Measurements from ENCODE around the gene TBC1D22B. TPM values are rescaled to one million over a fixed set of nuclear protein-coding genes. Genes with fewer than 3 reads are reported as not detected.
A peak's percentile ranks its signal among the peaks of the same experiment; 100 is the strongest.

Gene TBC1D22B
- total and polyA plus RNA-seq, 9 of the 15 experiments (the other 6 are each of a cell fraction or from before 2014, with no cell fraction given) = 4.8 to 24.2 (median 13.5) TPM

GRCh38 chr6:37242429-37243052, 15.0 kb upstream of the TBC1D22B start (continued):
- TF ChIP-seq ZNF766 (CRISPR knock-in tag; conservative IDR thresholded peaks at IDR 0.05) (peak; percentile 37; the same call in 1 of the 2 replicates), CBFA2T2 (conservative IDR thresholded peaks at IDR 0.05) (peak; percentile 11; the same call in 1 of the 2 replicates), MBD2 (IDR thresholded peaks at IDR 0.05; ENCODE audit: borderline replicate concordance, low read depth) (0 out of 2 replicates have a peak, but pooled peaks have one; percentile 4), ARID2 (IDR thresholded peaks at IDR 0.05) (no peak), PTRF (tag; IDR thresholded peaks at IDR 0.05) (peak; percentile 59), ZNF785 (CRISPR knock-in tag; IDR thresholded peaks at IDR 0.05) (no peak), DMBX1 (CRISPR knock-in tag; IDR thresholded peaks at IDR 0.05; ENCODE audit: borderline replicate concordance) (peak; percentile 64; the same call in 1 of the 2 replicates), KLF16 (IDR thresholded peaks at IDR 0.05) (no peak), POLR2H (tag; IDR thresholded peaks at IDR 0.05; ENCODE audit: low read depth) (peak; percentile 20; the same call in 1 of the 2 replicates), JUND (IDR thresholded peaks at IDR 0.05; ENCODE audit: borderline replicate concordance, low read depth, low read length) (peak; percentile 82; the same call in 1 of the 2 replicates), JUND (tag; IDR thresholded peaks at IDR 0.05; ENCODE audit: borderline replicate concordance, low read depth, low read length) (peak; percentile 78; the same call in 1 of the 3 replicates), ZBTB12 (CRISPR knock-in tag; IDR thresholded peaks at IDR 0.05) (0 out of 2 replicates have a peak, but pooled peaks have one; percentile 28), SPI1 (IDR thresholded peaks at IDR 0.05; ENCODE audit: borderline replicate concordance, low read depth, low read length) (peak; percentile 54), ZSCAN29 (IDR thresholded peaks at IDR 0.05) (no peak), USF2 (CRISPR knock-in tag; IDR thresholded peaks at IDR 0.05) (peak; percentile 93), ELF1 (tag; IDR thresholded peaks at IDR 0.05) (peak; percentile 68), RCOR1 (IDR thresholded peaks at IDR 0.05; ENCODE audit: borderline replicate concordance in 1 of 2, low read depth in 2 of 2, low read length in 2 of 2) (peak in 1 of 2 experiments; percentile 60; a peak in 2 of 4 replicates), ZEB2 (IDR thresholded peaks at IDR 0.05) (peak; percentile 57; the same call in 1 of the 2 replicates), POLR2G (IDR thresholded peaks at IDR 0.05; ENCODE audit: low read depth, low read length) (no peak), TAF9B (IDR thresholded peaks at IDR 0.05; ENCODE audit: partially characterized antibody) (peak; percentile 58), DACH1 (IDR thresholded peaks at IDR 0.05; ENCODE audit: partially characterized antibody) (peak; percentile 43), ZNF589 (CRISPR knock-in tag; IDR thresholded peaks at IDR 0.05; ENCODE audit: low read depth) (peak; percentile 61; the same call in 1 of the 2 replicates), E4F1 (CRISPR knock-in tag; IDR thresholded peaks at IDR 0.05; ENCODE audit: borderline replicate concordance) (no peak), GTF2A2 (tag; IDR thresholded peaks at IDR 0.05) (0 out of 2 replicates have a peak, but pooled peaks have one; percentile 5), HEY1 (CRISPR knock-in tag; IDR thresholded peaks at IDR 0.05; ENCODE audit: borderline replicate concordance) (peak; percentile 31; the same call in 1 of the 2 replicates), GATAD2B (IDR thresholded peaks at IDR 0.05; ENCODE audit: borderline replicate concordance) (0 out of 2 replicates have a peak, but pooled peaks have one; percentile 11)
